Neural progenitor cell (in vitro differentiated cells): ENCODE results near the gene PPP6R3. TPM values are rescaled to one million over a fixed set of nuclear protein-coding genes. Genes with fewer than 3 reads are reported as not detected.

ENCODE experiments used
- DNase-seq: peaks from one replicate; pipeline ENCODE4 v3.0.0-alpha.2; 2016; ENCODE audit warnings: low spot score
- H2AFZ ChIP-seq: fragments of 200-600 bp; sonication (generic); replicated peaks from 2 replicates; pipeline ENCODE4 v1.6.1; 2016; ENCODE audit warnings: antibody characterized with exemption
- H3F3A ChIP-seq: fragments of 200-600 bp; sonication (generic); 2 replicates; pipeline ENCODE4 v1.6.1; 2016; ENCODE audit warnings: antibody characterized with exemption, low read depth
- H3K27ac ChIP-seq: fragments of 200-600 bp; sonication (generic); 2 replicates; pipeline ENCODE4 v1.5.1; 2016; ENCODE audit warnings: mild to moderate bottlenecking
- H3K27me3 ChIP-seq: fragments of 200-600 bp; sonication (generic); 2 replicates; pipeline ENCODE4 v1.6.1; 2016; ENCODE audit warnings: mild to moderate bottlenecking, moderate library complexity
- H3K36me3 ChIP-seq: fragments of 200-600 bp; sonication (generic); 2 replicates; pipeline ENCODE4 v1.5.1; 2016
- H3K4me1 ChIP-seq: fragments of 200-600 bp; sonication (generic); 2 replicates; pipeline ENCODE4 v1.6.1; 2016; ENCODE audit warnings: mixed run types
- H3K4me2 ChIP-seq: fragments of 200-600 bp; sonication (generic); 2 replicates; pipeline ENCODE4 v1.6.1; 2016
- H3K4me3 ChIP-seq: fragments of 200-600 bp; sonication (generic); 2 replicates; pipeline ENCODE4 v1.5.1; 2016
- H3K79me2 ChIP-seq: fragments of 200-600 bp; sonication (generic); 2 replicates; pipeline ENCODE4 v1.6.1; 2016; ENCODE audit warnings: low read depth
- H3K9ac ChIP-seq: fragments of 200-600 bp; sonication (generic); 2 replicates; pipeline ENCODE4 v1.6.1; 2016
- H3K9me3 ChIP-seq: fragments of 200-600 bp; sonication (generic); 2 replicates; pipeline ENCODE4 v1.5.1; 2016; ENCODE audit warnings: low read depth
- H4K20me1 ChIP-seq: fragments of 200-600 bp; sonication (generic); 2 replicates; pipeline ENCODE4 v1.6.1; 2016; ENCODE audit warnings: low read depth
- H3K27ac Mint-ChIP-seq: 3 replicates; pipeline ENCODE4 v1.8.0; 2021; ENCODE audit warnings: mixed read lengths
- H3K27me3 Mint-ChIP-seq: 2 replicates; pipeline ENCODE4 v1.8.0; 2022; ENCODE audit warnings: low read depth, mild to moderate bottlenecking, inconsistent platforms, moderate library complexity, mixed read lengths; ENCODE audit not compliant: insufficient read depth
- H3K36me3 Mint-ChIP-seq: 3 replicates; pipeline ENCODE4 v1.8.0; 2021; ENCODE audit warnings: mixed read lengths
- H3K4me1 Mint-ChIP-seq: 3 replicates; pipeline ENCODE4 v1.8.0; 2021; ENCODE audit warnings: mixed read lengths
- H3K4me3 Mint-ChIP-seq: 3 replicates; pipeline ENCODE4 v1.8.0; 2021; ENCODE audit warnings: mild to moderate bottlenecking, moderate library complexity, mixed read lengths
- H3K9me3 Mint-ChIP-seq: 3 replicates; pipeline ENCODE4 v1.8.0; 2020; ENCODE audit warnings: mixed read lengths
- CTCF ChIP-seq: fragments of 200-600 bp; sonication (generic); IDR thresholded peaks from 2 replicates; pipeline ENCODE4 v1.5.1; 2017; ENCODE audit warnings: antibody characterized with exemption, mild to moderate bottlenecking
- EZH2 ChIP-seq: fragments of 200-600 bp; sonication (generic); IDR thresholded peaks from 2 replicates; pipeline ENCODE4 v1.6.1; 2017; ENCODE audit warnings: antibody characterized with exemption, mild to moderate bottlenecking, moderate library complexity
- EZH2phosphoT487 ChIP-seq: fragments of 200-600 bp; sonication (generic); IDR thresholded peaks from 2 replicates; pipeline ENCODE4 v1.6.1; 2017; ENCODE audit warnings: antibody characterized with exemption
- total RNA-seq: library from RNA; depleted of rRNA; stranded (reverse); fragments of >200 nt; gene quantifications from 2 replicates; pipeline ENCODE4 v1.2.3, GENCODE V29; 2015; ENCODE audit warnings: low replicate concordance

Gene PPP6R3
- total RNA-seq, 1 donor from 2014 or later = 197 TPM

- peaks cover 29% of the 10 kb centered on the region for H3K4me1 Mint-ChIP-seq
- peak overlapping the region; percentile 99 for H3K4me3 ChIP-seq
- peaks cover 41% of the 10 kb centered on the region for H4K20me1 ChIP-seq
- no peaks in the 10 kb centered on the region for H3K36me3 ChIP-seq
- peak overlapping the region; percentile 96 for H3K9ac ChIP-seq
- H3K79me2 ChIP-seq = peaks cover 46% of the 10 kb centered on the region
- peak overlapping the region; percentile 98 for H3K27ac ChIP-seq
- no peaks in the 10 kb centered on the region for H3K9me3 ChIP-seq
- peaks cover 9% of the 10 kb centered on the region for H3F3A ChIP-seq
- peak; percentile 100 for DNase-seq
- peak overlapping the region; percentile 89 for H3K4me3 Mint-ChIP-seq
- peak overlapping the region; percentile 95 for H3K27ac Mint-ChIP-seq
- H3K27me3 Mint-ChIP-seq = peaks cover 12% of the 10 kb centered on the region
- peaks cover 9% of the 10 kb centered on the region for H3K36me3 Mint-ChIP-seq
- no peak for TF ChIP-seq EZH2
- TF ChIP-seq EZH2phosphoT487 = no peak
- no peak for TF ChIP-seq CTCF
- H3K27me3 ChIP-seq = no peaks in the 10 kb centered on the region
- peaks cover 14% of the 10 kb centered on the region for H3K4me1 ChIP-seq
- peak overlapping the region; percentile 99 for H3K4me2 ChIP-seq
- H2AFZ ChIP-seq = peak overlapping the region; percentile 69
- H3K9me3 Mint-ChIP-seq = peaks cover 8% of the 10 kb centered on the region
Observed at GRCh38 chr11:68459886-68460740, 439 bp upstream of the PPP6R3 start.

GRCh38 chr11:68461575-68461917 is 994 bp downstream of the PPP6R3 start:
- Histone ChIP-seq H4K20me1 (peaks cover 55% of the 10 kb centered on the region), H3K36me3 (no peaks in the 10 kb centered on the region), H3K27me3 (no peaks in the 10 kb centered on the region), H3K4me1 (peaks cover 14% of the 10 kb centered on the region), H3K9me3 (no peaks in the 10 kb centered on the region), H3F3A (peaks cover 9% of the 10 kb centered on the region), H3K4me3 (peak overlapping the region; percentile 99), H3K79me2 (peaks cover 60% of the 10 kb centered on the region), H2AFZ (no peak overlapping the region), H3K9ac (peak overlapping the region; percentile 96), H3K4me2 (peak overlapping the region; percentile 99), H3K27ac (no peak overlapping the region)
- Mint-ChIP-seq H3K4me1 (peaks cover 27% of the 10 kb centered on the region), H3K27me3 (peaks cover 9% of the 10 kb centered on the region), H3K27ac (peak overlapping the region; percentile 10), H3K4me3 (peak overlapping the region; percentile 97), H3K36me3 (peaks cover 20% of the 10 kb centered on the region), H3K9me3 (peaks cover 18% of the 10 kb centered on the region)
- TF ChIP-seq EZH2 (no peak), EZH2phosphoT487 (no peak), CTCF (no peak)
- no peak for DNase-seq

DNA sequence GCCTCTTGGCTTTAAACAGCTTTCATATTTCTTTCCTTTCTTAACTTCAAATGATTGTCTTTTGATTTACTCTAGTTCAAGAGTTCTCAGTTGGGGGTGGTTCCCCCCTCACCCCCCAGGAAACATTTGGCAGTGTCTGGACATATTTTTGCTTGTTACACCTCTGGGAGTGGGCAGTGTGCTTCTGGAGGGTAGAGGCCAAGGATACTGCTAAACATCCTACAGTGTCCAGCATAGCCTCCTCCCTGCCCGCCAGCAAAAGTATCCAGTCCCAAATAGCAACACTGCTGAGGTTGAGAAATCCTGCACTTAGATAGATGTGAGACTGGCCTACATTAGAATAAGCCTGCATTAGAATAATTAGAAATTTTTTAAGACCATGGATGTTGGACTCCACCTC is 3.2 kb downstream of the PPP6R3 start:
- Histone ChIP-seq H3K27me3 (no peaks in the 10 kb centered on the region), H2AFZ (no peak overlapping the region), H3K79me2 (peaks cover 82% of the 10 kb centered on the region), H4K20me1 (peaks cover 77% of the 10 kb centered on the region), H3K27ac (no peak overlapping the region), H3K36me3 (no peaks in the 10 kb centered on the region), H3K9me3 (no peaks in the 10 kb centered on the region), H3K4me2 (peak overlapping the region; percentile 17), H3K9ac (no peak overlapping the region), H3K4me1 (peaks cover 27% of the 10 kb centered on the region), H3F3A (peaks cover 9% of the 10 kb centered on the region), H3K4me3 (no peak overlapping the region)
- Mint-ChIP-seq H3K27ac (no peak overlapping the region), H3K4me1 (peaks cover 25% of the 10 kb centered on the region), H3K9me3 (peaks cover 33% of the 10 kb centered on the region), H3K36me3 (peaks cover 36% of the 10 kb centered on the region), H3K4me3 (peak overlapping the region; percentile 65), H3K27me3 (peaks cover 9% of the 10 kb centered on the region)
- DNase-seq = no peak
- TF ChIP-seq EZH2 (no peak), CTCF (no peak), EZH2phosphoT487 (no peak)
